ENCODE measurements around the gene NTNG1. TPM values are rescaled to one million over a fixed set of nuclear protein-coding genes. Genes with fewer than 3 reads are reported as not detected.

Gene NTNG1
- total and polyA plus RNA-seq, 2 of the 8 experiments (the other 6 are each of a cell fraction or from before 2014, with no cell fraction given): 1.2 to 4.1 TPM

- Histone ChIP-seq H3K18ac (ENCODE audit: extremely low read depth, low read length) (no peak overlapping the region), H2BK5ac (ENCODE audit: low read depth, low read length) (no peak overlapping the region), H3K79me2 (ENCODE audit: control insufficient read depth in 1 of 2, insufficient read depth in 2 of 2, low read length in 2 of 2) (no peaks in the 10 kb centered on the region), H3K79me1 (ENCODE audit: low read depth, low read length) (no peaks in the 10 kb centered on the region), H2BK15ac (ENCODE audit: low read length) (no peak overlapping the region), H3K27me3 (replicated peaks in 1 of 4; ENCODE audit: control insufficient read depth in 3 of 4, extremely low read depth in 1 of 4, insufficient read depth in 3 of 4, low read length in 3 of 4) (no peaks in the 10 kb centered on the region; a peak in 1 of 7 replicates), H2AFZ (ENCODE audit: low read length) (no peak overlapping the region), H4K8ac (ENCODE audit: extremely low read depth, insufficient read depth, low read length) (no peak overlapping the region), H3K9me3 (ENCODE audit: insufficient read depth in 2 of 2, low read depth in 1 of 2, low read length in 1 of 2) (no peaks in the 10 kb centered on the region), H4K91ac (replicated peaks; ENCODE audit: insufficient read length, low read length) (no peak overlapping the region), H3K27ac (ENCODE audit: low read depth, low read length) (no peak overlapping the region), H3K4me1 (replicated peaks in 1 of 4; ENCODE audit: control insufficient read depth in 3 of 4, insufficient read depth in 4 of 4, low read length in 3 of 4) (no peaks in the 10 kb centered on the region), H3K4me2 (ENCODE audit: insufficient read depth in 1 of 2, low read depth in 2 of 2, low read length in 2 of 2) (no peak overlapping the region), H2BK12ac (ENCODE audit: low read depth, low read length) (no peak overlapping the region), H4K5ac (ENCODE audit: insufficient read length, low read depth, low read length) (no peak overlapping the region), H3K23me2 (ENCODE audit: low read depth, low read length) (no peaks in the 10 kb centered on the region), H3K36me3 (ENCODE audit: control insufficient read depth in 2 of 4, insufficient read depth in 4 of 4, low read length in 3 of 4) (no peaks in the 10 kb centered on the region), H2AK5ac (ENCODE audit: low read depth, low read length) (no peak overlapping the region), H3K56ac (replicated peaks; ENCODE audit: insufficient read length, low read depth, low read length) (no peak overlapping the region), H3K4me3 (ENCODE audit: extremely low read depth in 1 of 4, insufficient read depth in 2 of 4, low read depth in 3 of 4, low read length in 4 of 4) (no peak overlapping the region), H3K14ac (ENCODE audit: insufficient read length) (no peak overlapping the region), H3K4ac (replicated peaks; ENCODE audit: insufficient read length, low read depth, low read length) (no peak overlapping the region), H3K9ac (replicated peaks in 1 of 4; ENCODE audit: extremely low read depth in 1 of 4, low read depth in 3 of 4, low read length in 3 of 4) (no peak overlapping the region), H2BK120ac (replicated peaks; ENCODE audit: low read depth, low read length) (no peak overlapping the region), H2BK20ac (ENCODE audit: low read length) (no peak overlapping the region), H3K23ac (ENCODE audit: insufficient read length) (no peak overlapping the region), H4K20me1 (replicated peaks in 1 of 2; ENCODE audit: control insufficient read depth in 1 of 2, insufficient read depth in 2 of 2, low read length in 2 of 2) (no peaks in the 10 kb centered on the region)
- DNase-seq (ENCODE audit: low read depth in 1 of 2, low spot score in 2 of 2) (no peak), FAIRE-seq (no peak)
- CTCF ChIA-PET (ENCODE audit: partially characterized antibody): no interaction called here
- POLR2A ChIA-PET (ENCODE audit: partially characterized antibody): no interaction called here
- WGBS, 2 experiments (ENCODE audit: extremely low coverage in 1 of 2, insufficient coverage in 1 of 2, insufficient read length in 1 of 2, insufficient replicate concordance in 2 of 2, low coverage in 1 of 2, low lambda C conversion rate in 2 of 2, missing lambda C conversion rate in 1 of 2): 83% methylated on average over 1 of the region's 1 CpG; no CpG with 5 or more reads in 1 of the 2 experiments
- TF ChIP-seq CREB1 (IDR thresholded peaks at IDR 0.05) (no peak), RBBP5 (IDR thresholded peaks at IDR 0.05; ENCODE audit: borderline replicate concordance, low read depth, low read length) (no peak), RNF2 (IDR thresholded peaks at IDR 0.05; ENCODE audit: borderline replicate concordance, low read depth, low read length, missing control alignments, poor library complexity, severe bottlenecking) (no peak)
Measured at GRCh38 chr1:107298526-107298925, 157.7 kb downstream of the NTNG1 start.
